GM18520 (cell line): ENCODE measurements around the gene NAV2.
"Not testable (repeated sequence)": the region's sequence is repeated elsewhere in the genome, so short reads cannot be mapped to it uniquely, and the experiment has no call there.

ENCODE experiments used
- ATAC-seq: cut with Tn5 transposase; IDR thresholded peaks from one replicate; pipeline ENCODE4 v1.9.1; 2021; ENCODE audit not compliant: unreplicated experiment

The NAV2 gene

GRCh38 chr11:20066013-20066782, 353.6 kb downstream of the NAV2 start:
- ATAC-seq = no peak

DNA sequence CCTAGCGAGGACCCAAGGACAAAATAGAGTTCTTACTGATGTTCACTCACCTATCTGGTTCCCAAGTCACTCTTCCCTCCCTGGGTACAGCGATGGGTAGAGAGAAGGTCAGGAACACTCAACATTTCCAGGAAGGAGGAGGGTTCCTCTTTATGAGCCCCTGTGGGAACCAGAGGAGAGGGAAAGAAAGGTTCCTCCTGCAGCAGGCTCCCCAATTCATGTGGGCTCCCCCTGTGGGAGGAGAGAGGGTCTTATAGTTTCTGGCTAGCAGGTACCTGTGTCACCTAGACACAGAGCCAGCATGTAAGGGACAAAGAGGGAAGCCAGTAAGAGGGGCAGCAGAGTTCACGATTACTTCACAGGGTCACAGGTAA, 354.1 kb downstream of the NAV2 start:
- ATAC-seq = no peak

DNA sequence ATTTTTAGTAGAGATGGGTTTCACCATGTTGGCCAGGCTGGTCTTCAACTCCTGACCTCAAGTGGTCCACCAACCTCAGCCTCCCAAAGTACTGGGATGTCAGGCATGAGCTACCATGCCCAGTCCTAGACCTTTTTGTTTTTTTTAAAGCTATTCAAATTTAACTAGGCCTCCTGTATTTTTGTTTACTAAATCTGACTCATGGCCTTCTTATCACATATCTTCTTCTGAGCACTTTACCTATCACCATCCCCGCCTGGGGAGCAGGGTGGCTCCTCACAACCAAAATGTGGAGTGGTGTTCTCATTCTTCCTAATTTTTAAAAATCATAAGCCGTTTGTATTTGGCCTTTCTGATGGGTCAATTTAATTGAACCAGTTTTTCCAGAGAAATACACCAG, 355.0 kb downstream of the NAV2 start:
- ATAC-seq = no peak

DNA sequence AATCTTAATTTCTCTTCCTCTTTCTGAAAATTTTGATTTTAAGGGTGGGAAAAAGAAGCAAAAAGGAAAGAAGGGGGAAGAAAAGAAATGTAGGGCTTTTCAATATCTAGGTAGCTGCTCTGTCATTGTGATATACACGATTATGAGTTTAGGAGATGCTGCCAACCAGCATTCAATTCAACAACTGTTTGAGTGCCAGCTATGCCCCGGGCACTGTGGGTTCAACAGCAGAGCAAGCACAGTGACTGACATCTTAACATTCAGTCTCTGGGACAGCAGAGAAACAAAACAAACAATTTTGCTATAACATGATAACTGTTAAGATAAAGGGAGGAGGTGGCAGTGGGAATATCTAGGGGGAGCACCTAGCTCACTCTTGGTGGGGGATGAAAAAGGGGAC, 356.1 kb downstream of the NAV2 start:
- ATAC-seq = no peak

GRCh38 chr11:20070459-20070858, 357.8 kb downstream of the NAV2 start:
- ATAC-seq = no peak

- ATAC-seq = no peak
Observed at GRCh38 chr11:20075627-20076026, 363.0 kb downstream of the NAV2 start.

DNA sequence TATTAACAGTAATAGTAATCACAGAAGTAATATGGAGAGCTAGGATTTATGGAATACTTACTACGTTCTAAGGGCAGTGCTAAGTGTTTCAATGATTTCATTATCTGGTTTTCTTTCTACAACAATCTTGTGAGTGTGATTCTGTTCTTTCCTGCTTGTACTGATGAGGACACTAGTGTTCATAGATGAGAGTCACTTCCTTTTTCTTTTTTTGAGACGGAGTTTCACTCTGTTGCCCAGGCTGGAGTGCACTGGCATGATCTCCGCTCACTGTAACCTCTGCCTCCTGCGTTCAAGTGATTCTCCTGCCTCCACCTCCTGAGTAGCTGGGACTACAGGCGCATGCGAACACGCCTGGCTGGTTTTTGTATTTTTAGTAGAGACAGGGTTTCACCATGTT, 366.2 kb downstream of the NAV2 start:
- no peak for ATAC-seq

DNA sequence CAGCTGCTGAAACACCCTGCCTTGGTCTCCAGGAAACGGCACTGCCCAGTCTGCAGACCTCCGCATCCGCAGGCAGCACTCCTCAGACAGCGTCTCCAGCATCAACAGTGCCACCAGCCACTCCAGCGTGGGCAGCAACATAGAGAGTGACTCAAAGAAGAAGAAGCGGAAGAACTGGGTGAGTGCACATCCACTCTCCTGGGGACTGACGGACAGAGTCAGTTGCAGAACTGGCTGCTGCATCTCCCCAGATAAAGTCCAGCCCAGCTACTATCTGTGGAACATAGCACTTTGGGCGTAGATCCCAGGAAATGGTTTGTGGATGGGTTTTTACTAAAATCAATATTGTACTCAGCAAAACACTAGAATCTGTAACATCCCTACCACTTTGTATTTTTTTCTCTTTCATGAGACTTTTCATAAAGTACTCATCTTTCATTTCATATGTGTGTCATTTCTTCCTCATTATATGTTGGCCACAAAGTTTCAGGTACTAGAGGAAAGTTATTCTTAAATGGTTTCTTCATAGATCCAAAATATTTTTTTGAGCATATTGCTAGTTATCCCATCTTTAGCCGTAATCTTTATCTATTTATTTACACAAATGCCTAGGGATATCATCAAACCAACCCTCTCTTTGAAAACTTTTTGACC, 367.5 kb downstream of the NAV2 start:
- no peak for ATAC-seq

DNA sequence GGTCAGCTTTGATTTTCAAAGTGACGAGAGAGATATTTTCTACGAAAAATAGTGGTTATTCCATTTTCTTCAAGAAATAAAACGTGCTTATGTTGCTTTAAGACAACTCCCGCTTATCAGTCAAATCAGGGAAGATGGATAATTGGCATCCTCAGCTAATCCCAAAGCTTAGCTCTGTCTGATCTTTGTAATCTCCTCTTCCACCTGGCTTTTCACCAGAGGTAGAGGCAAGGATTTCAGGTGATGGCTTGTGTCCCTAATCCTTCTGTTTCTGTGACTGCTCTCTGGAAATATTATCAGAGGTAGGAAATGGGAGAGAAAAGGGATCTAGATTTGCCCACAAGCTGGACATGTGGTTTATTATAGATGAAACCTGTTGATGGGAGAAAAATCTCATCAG, 368.7 kb downstream of the NAV2 start:
- ATAC-seq = no peak

GRCh38 chr11:20083877-20084276, 371.2 kb downstream of the NAV2 start:
- not testable (repeated sequence) for ATAC-seq

- ATAC-seq = no peak
Observed at GRCh38 chr11:20084921-20085814, 372.5 kb downstream of the NAV2 start.

DNA sequence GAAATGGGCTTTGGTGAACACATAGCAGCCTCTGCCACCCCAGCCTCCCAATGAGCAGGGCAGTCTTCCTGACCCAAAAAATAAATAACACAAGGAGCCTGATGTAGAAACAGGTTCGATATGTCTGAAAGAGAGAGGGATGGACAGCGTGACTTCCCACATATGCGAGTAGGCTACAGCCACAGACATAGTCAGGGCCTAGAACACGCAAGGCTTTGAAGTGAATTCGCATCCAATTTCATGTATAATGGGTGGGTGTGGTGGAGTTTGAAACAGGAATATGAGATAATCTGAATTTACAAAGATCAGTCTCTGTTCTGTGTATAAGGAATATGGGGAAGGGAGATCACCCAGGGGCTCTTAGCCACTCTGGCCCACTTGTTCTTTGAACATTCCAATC, 373.3 kb downstream of the NAV2 start:
- ATAC-seq = no peak

DNA sequence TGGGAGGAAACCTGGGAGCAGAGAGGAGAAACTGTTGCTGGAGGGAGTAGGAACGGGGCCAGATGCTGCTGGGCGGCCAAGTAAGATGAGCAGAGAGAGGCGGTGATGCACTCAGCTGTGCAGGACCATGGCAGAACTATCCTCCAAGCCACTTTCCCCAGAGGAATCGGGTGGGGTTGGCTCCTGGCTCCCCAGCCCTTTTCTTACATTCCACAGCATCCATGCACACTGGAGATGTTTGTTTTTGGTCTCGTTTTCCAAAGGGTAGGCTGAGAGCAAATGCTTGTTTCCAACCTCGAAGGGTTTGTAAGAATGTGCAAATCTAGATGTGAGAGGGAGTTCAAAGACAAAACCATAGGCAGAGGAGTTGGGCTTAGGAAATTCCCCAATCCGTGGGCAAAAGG, 374.5 kb downstream of the NAV2 start:
- no peak for ATAC-seq

DNA sequence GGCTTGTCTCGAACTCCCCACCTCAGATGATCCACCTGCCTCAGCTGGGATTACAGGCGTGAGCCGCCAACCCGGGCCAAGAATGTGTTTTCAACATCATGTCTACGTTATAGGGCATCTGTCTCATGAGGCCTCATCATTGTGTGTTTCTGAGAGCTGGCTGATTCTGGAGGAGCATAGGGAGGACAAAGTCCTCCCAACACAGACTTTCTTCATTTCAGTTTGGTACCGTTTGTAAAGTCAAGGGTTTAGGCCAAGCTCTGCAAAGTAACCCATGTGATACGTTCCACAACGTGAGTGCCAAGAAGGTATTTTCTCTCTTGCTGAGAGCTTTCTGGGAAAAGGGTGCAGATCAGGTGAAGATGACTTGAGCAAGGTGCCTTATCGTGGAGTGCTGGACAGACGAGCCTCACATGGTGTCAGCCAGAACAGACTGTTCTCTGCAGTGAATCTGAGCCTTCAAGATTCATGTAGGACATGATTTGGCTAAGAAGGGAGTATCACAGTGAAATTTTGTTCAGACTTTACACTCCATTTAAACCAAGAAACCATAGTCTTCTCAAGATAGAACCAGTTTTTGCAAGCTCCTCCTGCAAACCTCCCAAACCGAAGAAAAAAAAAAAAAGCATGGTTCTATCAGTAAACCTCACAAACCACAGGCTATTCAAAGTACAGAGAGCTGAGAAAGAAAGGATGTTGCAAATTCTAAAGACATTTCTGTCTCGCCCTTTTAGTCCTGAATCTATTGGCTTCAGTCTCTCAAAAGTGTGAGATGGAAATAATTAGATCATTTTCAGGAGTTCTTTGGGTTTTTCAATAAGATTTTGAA, 376.0 kb downstream of the NAV2 start:
- no peak for ATAC-seq

GRCh38 chr11:20089367-20089766, 376.7 kb downstream of the NAV2 start:
- no peak for ATAC-seq

GRCh38 chr11:20089796-20090653, 377.4 kb downstream of the NAV2 start:
- no peak for ATAC-seq

DNA sequence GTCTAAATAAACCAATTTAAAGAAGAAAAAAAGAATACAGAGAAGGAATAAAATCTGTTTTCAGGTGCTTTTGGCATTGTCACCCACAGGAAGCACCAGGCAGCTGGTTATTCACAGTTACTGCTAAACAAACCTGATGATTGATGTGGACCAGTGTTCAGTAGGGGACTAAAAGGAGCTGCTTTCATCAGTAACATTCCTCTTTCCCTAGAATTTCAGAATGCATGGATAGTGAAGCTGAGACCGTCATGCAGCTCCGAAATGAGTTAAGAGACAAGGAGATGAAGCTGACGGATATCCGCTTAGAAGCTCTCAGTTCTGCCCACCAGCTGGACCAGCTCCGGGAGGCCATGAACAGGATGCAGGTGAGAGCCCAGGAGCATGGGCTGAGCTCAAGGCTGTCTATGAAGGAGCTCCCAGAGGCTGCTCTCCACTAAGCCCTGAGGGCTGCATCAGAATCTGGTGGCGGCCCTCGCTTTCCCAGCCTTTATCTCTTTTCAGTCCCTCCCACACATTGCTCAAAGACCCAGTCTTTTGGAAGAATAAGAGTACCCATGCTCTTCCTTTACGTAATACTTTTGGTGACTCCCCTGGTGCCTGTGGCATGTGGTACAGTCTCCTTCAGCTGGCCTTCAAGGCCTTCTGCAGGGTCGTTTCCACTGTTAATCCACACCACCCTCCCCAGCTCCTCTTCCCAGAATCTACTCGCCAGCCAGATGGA, 378.2 kb downstream of the NAV2 start:
- no peak for ATAC-seq

DNA sequence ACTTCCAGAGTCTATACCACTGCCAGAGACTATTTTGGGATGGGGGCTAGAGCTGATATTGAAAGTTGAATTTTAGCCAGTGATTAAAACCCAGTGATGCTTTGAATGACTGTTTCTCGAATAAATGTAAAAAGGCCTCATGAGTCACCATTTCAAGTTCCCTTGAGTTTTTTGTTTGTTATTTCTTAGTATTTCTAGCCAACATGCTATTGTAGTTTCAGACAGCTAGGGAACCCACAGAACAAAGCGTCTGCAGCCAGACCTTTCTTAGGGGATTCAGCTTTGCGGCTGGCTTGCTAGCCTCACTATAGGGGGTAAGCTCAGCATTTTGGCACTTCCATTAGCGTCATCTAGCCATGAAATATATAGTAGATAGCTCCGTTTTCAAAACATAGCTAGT, 381.1 kb downstream of the NAV2 start:
- ATAC-seq = no peak

DNA sequence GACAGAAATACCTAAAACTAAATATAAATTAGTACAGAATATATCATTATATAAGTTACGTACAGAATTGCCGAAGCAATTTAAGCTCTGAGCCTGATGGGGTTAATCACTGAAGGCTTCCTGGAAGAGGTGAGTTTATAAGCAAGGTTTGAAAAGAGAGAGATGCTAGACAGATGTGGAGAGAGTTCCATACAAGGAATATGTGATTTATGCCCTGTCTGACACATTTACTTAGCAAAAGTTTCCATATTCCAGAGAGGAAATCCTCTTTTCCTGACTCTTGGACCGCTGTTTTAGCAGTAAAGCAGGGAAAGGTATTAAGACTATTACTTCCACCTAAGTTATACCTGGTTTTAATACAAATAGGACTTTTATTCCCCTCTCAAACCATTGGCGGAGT, 382.6 kb downstream of the NAV2 start:
- no peak for ATAC-seq
